Stomach (tissue), 4 donors: ENCODE data around the gene DSC3.

Experiments used
- EP300 ChIP-seq: sonication (generic); formaldehyde crosslinking; IDR thresholded peaks from one replicate; pipeline ENCODE4 v1.6.1; 2017; ENCODE audit warnings: antibody characterized with exemption
- POLR2A ChIP-seq, 4 donors: fragments of 450-650 bp; IDR thresholded peaks; one replicate each; pipeline ENCODE4 v1.6.1; 2016; ENCODE audit warnings: antibody characterized with exemption in 4 of 4, control low read depth in 2 of 4, mild to moderate bottlenecking in 1 of 4, moderate library complexity in 1 of 4
- POLR2AphosphoS5 ChIP-seq, 3 donors: sonication (generic); formaldehyde crosslinking; IDR thresholded peaks; one replicate each; pipeline ENCODE4 v1.6.1; 2016; ENCODE audit warnings: antibody characterized with exemption in 3 of 3
- TF ChIP-seq, protein P1 (sequence below), 7 experiments: fragments of 450-650 bp in 4 of 7; fragments of 200-600 bp in 3 of 7; sonication (generic) in 3 of 7; IDR thresholded peaks; one replicate each; pipeline ENCODE4 v1.5.1; 2016 to 2019; ENCODE audit warnings: antibody characterized with exemption in 7 of 7, control low read depth in 2 of 7, mild to moderate bottlenecking in 1 of 7

DNA sequence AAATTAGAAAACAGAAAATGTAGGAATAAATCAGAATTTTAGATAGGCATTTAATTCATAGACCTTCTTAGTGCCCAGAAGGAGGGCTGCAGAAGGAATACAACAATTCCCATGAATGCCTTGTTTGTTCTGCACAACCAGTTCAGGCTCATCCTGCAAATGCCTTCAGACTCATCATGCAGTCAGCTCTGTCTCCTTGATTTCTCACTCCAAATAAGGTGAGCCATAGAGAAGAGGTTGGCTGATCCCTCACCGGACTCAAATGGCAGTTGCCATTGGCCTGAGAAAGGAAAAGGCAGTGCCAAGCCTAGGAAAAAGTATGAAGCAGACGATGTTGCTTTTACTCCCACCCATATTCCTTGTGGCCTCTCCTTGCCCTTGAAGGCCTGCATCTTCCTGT, 50.3 kb downstream of the DSC3 start:
- TF ChIP-seq, protein P1, sequence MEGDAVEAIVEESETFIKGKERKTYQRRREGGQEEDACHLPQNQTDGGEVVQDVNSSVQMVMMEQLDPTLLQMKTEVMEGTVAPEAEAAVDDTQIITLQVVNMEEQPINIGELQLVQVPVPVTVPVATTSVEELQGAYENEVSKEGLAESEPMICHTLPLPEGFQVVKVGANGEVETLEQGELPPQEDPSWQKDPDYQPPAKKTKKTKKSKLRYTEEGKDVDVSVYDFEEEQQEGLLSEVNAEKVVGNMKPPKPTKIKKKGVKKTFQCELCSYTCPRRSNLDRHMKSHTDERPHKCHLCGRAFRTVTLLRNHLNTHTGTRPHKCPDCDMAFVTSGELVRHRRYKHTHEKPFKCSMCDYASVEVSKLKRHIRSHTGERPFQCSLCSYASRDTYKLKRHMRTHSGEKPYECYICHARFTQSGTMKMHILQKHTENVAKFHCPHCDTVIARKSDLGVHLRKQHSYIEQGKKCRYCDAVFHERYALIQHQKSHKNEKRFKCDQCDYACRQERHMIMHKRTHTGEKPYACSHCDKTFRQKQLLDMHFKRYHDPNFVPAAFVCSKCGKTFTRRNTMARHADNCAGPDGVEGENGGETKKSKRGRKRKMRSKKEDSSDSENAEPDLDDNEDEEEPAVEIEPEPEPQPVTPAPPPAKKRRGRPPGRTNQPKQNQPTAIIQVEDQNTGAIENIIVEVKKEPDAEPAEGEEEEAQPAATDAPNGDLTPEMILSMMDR (IDR thresholded peaks at IDR 0.05): no peak
- TF ChIP-seq POLR2AphosphoS5 (IDR thresholded peaks at IDR 0.05): no peak
- no peak for TF ChIP-seq POLR2A (IDR thresholded peaks at IDR 0.05)
- no peak for TF ChIP-seq EP300
